Astrocyte of the cerebellum (primary cell): ENCODE data around the gene MAP2K6.

Experiments used
- DNase-seq: peaks from one replicate; pipeline ENCODE4 v3.0.0-alpha.2; 2011; ENCODE audit warnings: low read depth
- H3K4me3 ChIP-seq: 2 replicates; pipeline ENCODE4 v1.5.1; 2011; ENCODE audit warnings: mild to moderate bottlenecking, low read depth, low read length, moderate library complexity
- CTCF ChIP-seq: IDR thresholded peaks from 2 replicates; pipeline ENCODE4 v1.5.1; 2012; ENCODE audit warnings: low read length, low read depth, moderate library complexity, mild to moderate bottlenecking; ENCODE audit errors: missing control alignments
- in situ Hi-C: cut with HindIII; loops from 2 replicates; pipeline ENCODE4 v1.10.0; 2017; ENCODE audit warnings: low sequenced_read_pairs

MAP2K6 gene

DNA sequence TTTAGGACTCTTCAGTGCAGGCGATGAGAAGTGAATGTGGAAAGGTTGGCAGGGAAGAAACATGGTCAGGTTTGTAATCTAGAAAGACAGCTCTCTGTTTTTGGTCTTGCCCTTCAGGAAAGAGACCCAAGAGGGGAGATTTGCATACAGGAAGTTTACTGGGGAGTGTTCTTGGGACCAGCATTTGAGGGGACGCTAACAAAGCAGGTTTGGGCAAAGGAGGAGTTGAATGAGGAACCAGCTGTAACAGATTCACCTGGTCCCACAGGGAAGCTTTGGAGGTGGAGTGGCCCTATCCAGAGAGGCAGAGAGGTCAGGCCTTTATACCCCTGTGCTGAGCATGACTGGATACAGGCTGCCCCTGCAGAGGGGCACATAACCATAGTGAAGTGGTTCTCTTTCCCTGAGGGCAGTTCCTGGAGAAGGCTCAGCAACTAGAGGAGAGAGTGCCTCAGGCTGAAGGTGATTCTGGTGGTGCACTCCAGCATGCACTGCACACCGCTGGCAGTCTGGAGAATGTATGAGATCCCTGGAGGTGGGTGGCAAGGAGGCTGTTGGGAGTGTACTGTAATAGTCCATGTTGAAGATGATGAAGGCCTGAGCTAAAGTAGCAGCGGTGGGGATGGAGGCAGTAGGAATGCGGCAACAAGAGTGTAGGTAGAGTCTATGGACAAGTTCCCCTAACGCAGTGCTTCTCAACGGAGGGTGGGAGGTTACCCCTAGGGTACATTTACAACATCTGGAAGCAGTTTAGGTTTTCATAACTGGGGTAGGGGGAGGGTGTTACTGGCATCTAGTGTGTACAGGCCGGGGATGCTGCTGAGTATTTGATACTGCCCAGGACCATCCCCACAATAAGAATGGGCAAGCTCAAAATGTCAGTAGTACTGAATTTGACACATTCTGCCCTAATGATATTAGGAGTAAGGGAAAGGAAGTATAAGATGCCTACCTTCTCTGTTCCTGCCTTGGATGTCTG is 37.2 kb downstream of the MAP2K6 start:
- H3K4me3 ChIP-seq: no peak overlapping the region
- in situ Hi-C loops: no loop called here
- no peak for DNase-seq
- TF ChIP-seq CTCF: no peak

DNA sequence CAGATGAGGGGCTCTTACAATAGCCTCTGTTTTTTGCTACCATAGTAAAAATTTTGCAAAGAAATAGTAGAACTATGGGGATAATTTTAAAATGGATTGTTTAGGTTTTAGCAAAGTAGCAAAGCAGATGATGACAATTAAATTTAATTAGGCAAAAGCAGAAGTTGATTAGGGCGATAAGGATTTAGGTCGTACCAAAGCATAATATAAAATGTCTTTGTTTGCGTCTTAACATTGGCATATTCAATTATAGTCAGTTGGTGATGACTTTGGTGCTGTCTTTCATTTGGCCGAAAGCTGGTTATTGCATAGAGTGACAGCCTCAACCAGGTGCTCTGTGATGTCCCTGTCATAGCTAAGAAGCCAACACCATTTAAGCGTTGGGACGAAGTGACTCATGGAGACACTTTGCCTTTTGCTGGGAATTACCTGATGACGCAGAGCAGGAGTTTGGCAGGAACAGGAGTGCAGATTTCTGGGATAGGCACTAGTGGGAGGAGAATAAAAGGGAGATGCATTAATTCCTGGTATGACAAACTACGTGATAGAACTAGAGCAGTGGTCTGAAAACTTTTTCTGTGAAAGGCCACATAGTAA is 38.3 kb downstream of the MAP2K6 start:
- no peak overlapping the region for H3K4me3 ChIP-seq
- no peak for TF ChIP-seq CTCF
- in situ Hi-C loops: no loop called here
- DNase-seq: no peak

DNA sequence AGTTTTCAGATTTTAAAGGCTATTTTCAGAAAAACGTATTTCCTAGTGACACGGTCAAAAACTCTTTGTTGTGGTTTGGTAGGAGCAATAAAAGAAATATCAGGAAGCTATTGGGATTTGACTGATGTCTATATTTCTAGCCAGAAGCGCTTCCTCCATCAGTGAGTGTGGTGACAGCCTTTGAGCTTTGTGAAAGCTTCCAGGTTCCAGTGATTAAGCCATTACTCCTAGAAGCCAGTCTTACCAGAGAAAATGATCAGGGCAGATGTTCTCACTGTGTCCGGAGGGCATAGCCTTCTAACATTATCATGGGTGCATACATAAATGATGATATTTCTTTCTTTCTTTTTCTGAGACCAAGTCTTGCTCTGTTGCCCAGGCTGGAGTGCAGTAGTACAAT is 39.6 kb downstream of the MAP2K6 start:
- in situ Hi-C loops: no loop called here
- TF ChIP-seq CTCF: no peak

DNA sequence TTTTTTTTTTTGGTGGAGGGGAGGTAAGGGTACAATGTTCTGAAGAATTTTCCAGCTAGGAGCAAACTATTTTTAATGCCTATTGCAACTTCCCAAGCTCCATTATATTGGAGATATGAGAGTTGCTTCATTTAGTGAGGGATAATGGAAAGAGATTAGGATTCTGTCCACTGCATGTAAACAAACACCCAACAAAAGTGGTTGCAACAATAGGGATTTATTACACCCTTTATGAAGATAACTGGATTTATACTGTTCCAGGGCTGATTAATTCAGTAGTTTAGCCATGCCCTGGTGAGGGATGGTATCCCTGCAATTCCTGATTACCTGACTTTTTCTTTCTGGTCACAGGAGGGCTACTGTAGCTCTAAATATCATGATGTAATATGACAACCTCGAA is 40.5 kb downstream of the MAP2K6 start:
- in situ Hi-C loops: no loop called here
- no peak for TF ChIP-seq CTCF
- H3K4me3 ChIP-seq: no peak overlapping the region
- no peak for DNase-seq

More for the DNA sequence above, 39.6 kb downstream of the MAP2K6 start:
- no peak for DNase-seq
- H3K4me3 ChIP-seq: no peak overlapping the region

- in situ Hi-C loops: no loop called here
- TF ChIP-seq CTCF: no peak
- H3K4me3 ChIP-seq: no peak overlapping the region
- no peak for DNase-seq
Measured at GRCh38 chr17:69457603-69458002, 43.1 kb downstream of the MAP2K6 start.

GRCh38 chr17:69460963-69461922 is 46.7 kb downstream of the MAP2K6 start:
- no peak overlapping the region for H3K4me3 ChIP-seq
- in situ Hi-C loops: no loop called here
- DNase-seq: no peak
- no peak for TF ChIP-seq CTCF
